Ascending aorta (tissue), 2 donors: ENCODE data around the gene SLC25A42. TPM values are rescaled to one million over a fixed set of nuclear protein-coding genes. Genes with fewer than 3 reads are reported as not detected.

Experiments used
- DNase-seq, 2 donors: peaks; one replicate each; pipeline ENCODE4 v3.0.0-alpha.2; 2019; ENCODE audit warnings: low spot score in 2 of 2
- H3K27ac ChIP-seq, 2 donors: fragments of 200-600 bp; sonication (generic); one replicate each; pipeline ENCODE4 v1.5.1; 2016 to 2017; ENCODE audit warnings: mild to moderate bottlenecking in 1 of 2
- H3K27me3 ChIP-seq: fragments of 200-600 bp; sonication (generic); one replicate; pipeline ENCODE4 v1.5.1; 2017
- H3K36me3 ChIP-seq, 2 donors: fragments of 200-600 bp; sonication (generic); one replicate each; pipeline ENCODE4 v1.5.1; 2016
- H3K4me1 ChIP-seq, 2 donors: fragments of 200-600 bp; sonication (generic); one replicate each; pipeline ENCODE4 v1.5.1; 2016 to 2017; ENCODE audit warnings: mild to moderate bottlenecking in 1 of 2
- H3K4me3 ChIP-seq, 2 donors: fragments of 200-600 bp; sonication (generic); one replicate each; pipeline ENCODE4 v1.5.1; 2016 to 2017; ENCODE audit warnings: mild to moderate bottlenecking in 1 of 2
- H3K9me3 ChIP-seq, 2 donors: fragments of 200-600 bp; sonication (generic); one replicate each; pipeline ENCODE4 v1.5.1; 2016
- intact Hi-C: fragments of 100-400 bp; cut with DNase I; formaldehyde crosslinking; loops from one replicate; pipeline ENCODE4 v1.15.1; 2023
- total RNA-seq: library from RNA; depleted of rRNA; stranded (reverse); fragments of >200 nt; gene quantifications from one replicate; pipeline ENCODE4 v1.1.0, GENCODE V29; 2016
- TF ChIP-seq, protein P1 (sequence below), 3 experiments: fragments of 200-600 bp in 2 of 3; fragments of 450-650 bp in 1 of 3; sonication (generic) in 2 of 3; IDR thresholded peaks; one replicate each; pipeline ENCODE4 v1.5.1; 2016 to 2019; ENCODE audit warnings: antibody characterized with exemption in 3 of 3, mild to moderate bottlenecking in 1 of 3, moderate library complexity in 1 of 3

The SLC25A42 gene
- total RNA-seq, 1 donor from 2014 or later, result 8.9 TPM

DNA sequence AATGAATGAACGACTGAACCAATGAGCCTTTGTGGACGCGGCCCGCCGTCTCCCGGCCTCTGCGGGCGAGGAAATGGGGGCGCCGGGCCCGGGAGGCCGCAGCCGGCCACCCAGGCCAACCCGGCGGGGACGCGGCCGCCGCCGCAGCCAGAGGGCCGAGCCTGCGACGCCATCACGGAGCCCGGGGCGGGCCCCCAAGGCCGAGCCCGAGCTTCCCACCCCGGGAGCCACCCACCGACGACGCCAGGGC lies 30.7 kb upstream of the SLC25A42 start:
- DNase-seq, result no peak
- Histone ChIP-seq H3K27me3 (no peaks in the 10 kb centered on the region), H3K4me3 (peak overlapping the region; percentile 92 to 96), H3K9me3 (no peaks in the 10 kb centered on the region), H3K36me3 (peaks cover 15 to 26% of the 10 kb centered on the region in 2 donors), H3K4me1 (peaks cover 5 to 14% of the 10 kb centered on the region in 2 donors), H3K27ac (peak overlapping the region; percentile 85 to 94)
- intact Hi-C loops, result loop anchor here (1.0 to 5.0 kb wide), 2 partner anchors 30 to 116 kb away; partner anchors contain the start of genes COPE, DDX49 and SLC25A42
- TF ChIP-seq, protein P1, sequence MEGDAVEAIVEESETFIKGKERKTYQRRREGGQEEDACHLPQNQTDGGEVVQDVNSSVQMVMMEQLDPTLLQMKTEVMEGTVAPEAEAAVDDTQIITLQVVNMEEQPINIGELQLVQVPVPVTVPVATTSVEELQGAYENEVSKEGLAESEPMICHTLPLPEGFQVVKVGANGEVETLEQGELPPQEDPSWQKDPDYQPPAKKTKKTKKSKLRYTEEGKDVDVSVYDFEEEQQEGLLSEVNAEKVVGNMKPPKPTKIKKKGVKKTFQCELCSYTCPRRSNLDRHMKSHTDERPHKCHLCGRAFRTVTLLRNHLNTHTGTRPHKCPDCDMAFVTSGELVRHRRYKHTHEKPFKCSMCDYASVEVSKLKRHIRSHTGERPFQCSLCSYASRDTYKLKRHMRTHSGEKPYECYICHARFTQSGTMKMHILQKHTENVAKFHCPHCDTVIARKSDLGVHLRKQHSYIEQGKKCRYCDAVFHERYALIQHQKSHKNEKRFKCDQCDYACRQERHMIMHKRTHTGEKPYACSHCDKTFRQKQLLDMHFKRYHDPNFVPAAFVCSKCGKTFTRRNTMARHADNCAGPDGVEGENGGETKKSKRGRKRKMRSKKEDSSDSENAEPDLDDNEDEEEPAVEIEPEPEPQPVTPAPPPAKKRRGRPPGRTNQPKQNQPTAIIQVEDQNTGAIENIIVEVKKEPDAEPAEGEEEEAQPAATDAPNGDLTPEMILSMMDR (IDR thresholded peaks at IDR 0.05), result no peak

DNA sequence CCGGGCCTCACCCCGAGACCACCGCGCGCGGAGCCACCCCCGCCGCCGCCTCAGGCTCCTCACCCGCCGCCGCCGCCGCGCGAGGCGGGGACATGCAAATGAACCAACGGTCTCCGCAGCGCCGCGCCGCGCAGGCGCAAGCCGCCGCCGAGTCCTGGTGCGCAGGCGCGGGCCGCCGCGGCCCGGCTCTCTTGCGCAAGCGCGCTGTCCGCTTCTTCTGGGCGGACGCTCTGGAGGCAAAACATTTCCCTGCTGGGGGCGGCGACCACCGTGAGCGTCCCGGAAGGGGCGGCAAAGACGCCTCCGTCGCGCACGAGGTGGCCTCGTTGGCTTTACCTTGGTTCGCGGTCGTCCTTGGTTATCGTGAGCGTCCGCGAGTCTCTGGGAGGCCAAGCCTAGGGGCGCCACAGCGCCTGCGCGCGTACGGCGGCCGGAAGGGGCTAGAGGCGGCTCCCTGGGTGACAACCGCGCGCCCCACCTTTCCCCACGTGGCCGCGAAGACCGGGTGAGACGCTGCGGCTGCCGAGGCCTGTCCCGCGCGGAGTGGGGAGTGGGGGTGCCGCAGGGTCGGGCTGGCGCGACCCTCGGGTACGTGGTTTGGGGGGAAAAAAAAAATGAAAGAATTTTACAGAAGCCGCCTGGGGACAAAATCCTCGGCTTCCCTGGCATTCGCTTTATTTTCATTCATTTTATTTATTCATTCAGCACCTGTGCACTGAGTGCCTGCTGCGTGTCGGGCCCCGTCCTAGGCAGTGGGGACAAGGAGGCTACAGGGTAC lies 30.2 kb upstream of the SLC25A42 start, which contains the start of the genes ARMC6 and SUGP2:
Gene ARMC6 (plus strand): TSS at position 178 of the 778 bp plus-strand sequence. CDS start 607 bp downstream, outside the sequence.
Gene SUGP2 (minus strand): TSS at position 92 of the 778 bp plus-strand sequence. CDS start 2,446 bp downstream, outside the sequence.
- Histone ChIP-seq H3K4me1 (peaks cover 5 to 14% of the 10 kb centered on the region in 2 donors), H3K27me3 (no peaks in the 10 kb centered on the region), H3K9me3 (no peaks in the 10 kb centered on the region), H3K27ac (peak within 1 kb of the TSS; percentile 85 to 94), H3K36me3 (peaks cover 10 to 21% of the 10 kb centered on the region in 2 donors), H3K4me3 (peak within 1 kb of the TSS; percentile 92 to 96)
- TF ChIP-seq, protein P1 (IDR thresholded peaks at IDR 0.05), result peak; percentile 7 to 49 (median 16)
- intact Hi-C loops, result loop anchor here (1.0 to 5.0 kb wide), 2 partner anchors 30 to 116 kb away; partner anchors contain the start of genes COPE, DDX49 and SLC25A42
- DNase-seq, result peak; percentile 46 to 90

DNA sequence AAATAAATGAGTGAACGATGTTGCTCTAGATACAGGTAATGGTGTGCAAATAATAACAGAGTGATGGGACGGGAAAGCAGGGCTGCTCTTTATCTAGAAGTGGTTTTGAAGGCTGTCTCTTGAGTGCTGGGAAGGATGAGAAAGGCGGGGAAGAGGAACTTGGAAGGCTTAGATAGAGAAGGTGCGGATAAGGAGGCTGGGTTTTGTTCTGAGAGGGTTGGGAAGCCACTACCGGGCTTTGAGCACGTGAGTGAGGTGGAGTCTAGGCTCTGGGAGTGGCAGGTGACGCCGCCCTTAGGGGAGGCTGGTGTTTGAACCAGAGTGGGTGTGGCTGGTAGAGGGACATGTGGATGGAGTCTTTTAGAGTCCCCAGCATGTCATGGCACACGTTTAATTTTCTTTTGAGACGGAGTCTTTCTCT lies 29.6 kb upstream of the SLC25A42 start:
- Histone ChIP-seq H3K4me3 (peak overlapping the region; percentile 92 to 96), H3K36me3 (peaks cover 4 to 18% of the 10 kb centered on the region in 2 donors), H3K4me1 (peaks cover 5 to 14% of the 10 kb centered on the region in 2 donors), H3K9me3 (no peaks in the 10 kb centered on the region), H3K27me3 (no peaks in the 10 kb centered on the region), H3K27ac (peak overlapping the region in 1 of 2 donors; percentile 94)
- TF ChIP-seq, protein P1 (IDR thresholded peaks at IDR 0.05), result no peak
- DNase-seq, result peak in 1 of 2 donors; percentile 72
- intact Hi-C loops, result loop anchor here (5.0 kb wide), 1 partner anchor 117 kb away; the partner anchor contains the start of genes COPE and DDX49

DNA sequence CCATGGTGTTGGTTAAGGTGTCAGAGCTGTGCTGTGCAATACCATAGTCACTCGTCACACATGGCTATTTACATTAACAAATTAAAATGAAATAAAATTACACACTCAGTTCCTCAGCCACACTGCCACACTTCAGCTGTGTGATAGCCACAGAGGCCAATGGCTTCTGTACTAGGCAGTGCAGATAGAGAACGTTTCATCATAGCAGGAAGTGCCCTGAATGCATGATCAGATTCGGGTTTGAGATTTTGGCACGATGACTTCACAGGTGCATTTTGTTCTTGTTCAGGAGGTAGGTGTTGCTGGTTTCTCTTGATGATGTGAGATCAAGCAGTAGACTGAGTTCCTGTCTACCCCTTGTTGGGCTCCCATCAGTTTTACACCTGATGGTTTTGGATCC lies 23.9 kb upstream of the SLC25A42 start:
- DNase-seq, result no peak
- Histone ChIP-seq H3K27me3 (no peaks in the 10 kb centered on the region), H3K4me1 (no peaks in the 10 kb centered on the region), H3K4me3 (no peak overlapping the region), H3K36me3 (peaks cover 0 to 18% of the 10 kb centered on the region in 2 donors), H3K27ac (peak overlapping the region in 1 of 2 donors; percentile 50), H3K9me3 (no peaks in the 10 kb centered on the region)
- intact Hi-C loops, result loop anchor here (2.0 kb wide), 1 partner anchor 23 kb away; the partner anchor contains the start of gene SLC25A42
- TF ChIP-seq, protein P1 (IDR thresholded peaks at IDR 0.05), result no peak

DNA sequence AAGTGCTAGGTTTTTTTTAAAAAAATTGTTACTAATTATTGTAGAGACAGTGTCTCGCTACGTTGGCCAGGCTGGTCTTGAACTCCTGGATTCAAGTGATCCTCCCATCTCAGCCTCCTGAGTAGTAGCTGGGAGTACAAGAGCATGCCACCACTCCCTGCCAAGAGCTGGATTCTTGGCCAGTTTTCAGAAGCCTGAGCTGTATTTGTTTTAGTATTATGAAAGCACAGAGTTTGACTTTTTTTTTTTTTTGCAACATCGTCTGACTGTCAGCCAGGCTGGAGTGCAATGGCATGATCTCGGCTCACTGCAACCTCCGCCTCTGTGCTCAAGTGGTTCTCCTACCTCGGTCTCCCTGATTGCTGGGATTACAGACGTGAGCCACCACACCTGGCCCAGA lies 23.4 kb upstream of the SLC25A42 start:
- Histone ChIP-seq H3K4me3 (no peak overlapping the region), H3K36me3 (peaks cover 0 to 18% of the 10 kb centered on the region in 2 donors), H3K27me3 (no peaks in the 10 kb centered on the region), H3K27ac (peak overlapping the region in 1 of 2 donors; percentile 50), H3K9me3 (no peaks in the 10 kb centered on the region), H3K4me1 (no peaks in the 10 kb centered on the region)
- DNase-seq, result peak; percentile 25 to 90
- TF ChIP-seq, protein P1 (IDR thresholded peaks at IDR 0.05), result no peak
- intact Hi-C loops, result loop anchor here (2.0 kb wide), 1 partner anchor 22 kb away; the partner anchor contains the start of gene SLC25A42
